Mesenchymal stem cell (in vitro differentiated cells and primary cell): ENCODE data around the gene ISG20L2.
"Not testable (repeated sequence)": the region's sequence is repeated elsewhere in the genome, so short reads cannot be mapped to it uniquely, and the experiment has no call there.

Experiments
- DNase-seq: peaks from one replicate; pipeline ENCODE4 v3.0.0-alpha.2; 2013
- H2AFZ ChIP-seq: one replicate; pipeline ENCODE4 v1.6.1; 2013; ENCODE audit warnings: low read depth, mild to moderate bottlenecking, control low read depth, inconsistent platforms, low read length, moderate library complexity
- H2AK5ac ChIP-seq: 2 replicates; pipeline ENCODE4 v1.6.1; 2013; ENCODE audit warnings: low read length, moderate library complexity, mild to moderate bottlenecking, inconsistent platforms; ENCODE audit not compliant: severe bottlenecking
- H2BK120ac ChIP-seq: one replicate; pipeline ENCODE4 v1.6.1; 2013; ENCODE audit warnings: low read depth, mild to moderate bottlenecking, inconsistent platforms, low read length, moderate library complexity
- H2BK12ac ChIP-seq, 2 experiments: one replicate each; pipeline ENCODE4 v1.6.1; 2013; ENCODE audit warnings: inconsistent platforms in 2 of 2, low read length in 2 of 2, mild to moderate bottlenecking in 2 of 2, moderate library complexity in 2 of 2, control low read depth in 1 of 2
- H2BK15ac ChIP-seq: one replicate; pipeline ENCODE4 v1.6.1; 2013; ENCODE audit warnings: mild to moderate bottlenecking, low read depth, inconsistent platforms; ENCODE audit not compliant: poor library complexity, severe bottlenecking
- H2BK5ac ChIP-seq: 2 replicates; pipeline ENCODE4 v1.6.1; 2013; ENCODE audit warnings: low read depth, mild to moderate bottlenecking, low read length, control low read depth, inconsistent platforms; ENCODE audit not compliant: poor library complexity, severe bottlenecking
- H3K14ac ChIP-seq, 2 experiments: one replicate each; pipeline ENCODE4 v1.6.1; 2013; ENCODE audit warnings: inconsistent platforms in 2 of 2, low read length in 2 of 2, control low read depth in 1 of 2, mild to moderate bottlenecking in 1 of 2, moderate library complexity in 1 of 2
- H3K18ac ChIP-seq, 2 experiments: one replicate each; pipeline ENCODE4 v1.6.1; 2013; ENCODE audit warnings: inconsistent platforms in 2 of 2, low read length in 2 of 2, control low read depth in 1 of 2, low read depth in 1 of 2, mild to moderate bottlenecking in 1 of 2
- H3K23ac ChIP-seq, 2 experiments: one replicate each; pipeline ENCODE4 v1.6.1; 2013; ENCODE audit warnings: inconsistent platforms in 2 of 2, low read length in 2 of 2, mild to moderate bottlenecking in 2 of 2, moderate library complexity in 2 of 2, control low read depth in 1 of 2
- H3K27ac ChIP-seq: 2 replicates; pipeline ENCODE4 v1.5.1; 2013; ENCODE audit warnings: mild to moderate bottlenecking, moderate library complexity, low read length, control low read depth, inconsistent platforms; ENCODE audit not compliant: poor library complexity, severe bottlenecking
- H3K27me3 ChIP-seq, 2 experiments: 2 replicates each; pipeline versions ENCODE4 v1.6.1 to v1.7.0; 2013; ENCODE audit warnings: low read length in 2 of 2, mild to moderate bottlenecking in 2 of 2, moderate library complexity in 2 of 2, control low read depth in 1 of 2, inconsistent platforms in 1 of 2; ENCODE audit not compliant: control insufficient read depth in 1 of 2, insufficient read depth in 1 of 2
- H3K36me3 ChIP-seq, 2 experiments: 2 replicates each; pipeline versions ENCODE4 v1.6.1 to v1.7.0; 2013; ENCODE audit warnings: low read length in 2 of 2, control low read depth in 1 of 2, inconsistent platforms in 1 of 2, low read depth in 1 of 2, mild to moderate bottlenecking in 1 of 2; ENCODE audit not compliant: insufficient read depth in 2 of 2, control insufficient read depth in 1 of 2
- H3K4ac ChIP-seq, 2 experiments: one replicate each; pipeline ENCODE4 v1.6.1; 2013; ENCODE audit warnings: inconsistent platforms in 2 of 2, low read length in 2 of 2, mild to moderate bottlenecking in 2 of 2, moderate library complexity in 2 of 2, control low read depth in 1 of 2, low read depth in 1 of 2
- H3K4me1 ChIP-seq: 2 replicates; pipeline ENCODE4 v1.6.1; 2013; ENCODE audit warnings: low read depth, low read length, control low read depth; ENCODE audit not compliant: control insufficient read depth, insufficient read depth
- H3K4me2 ChIP-seq: 2 replicates; pipeline ENCODE4 v1.6.1; 2013; ENCODE audit warnings: low read length, mild to moderate bottlenecking, inconsistent platforms; ENCODE audit not compliant: poor library complexity, severe bottlenecking
- H3K4me3 ChIP-seq, 2 experiments: 2 replicates each; pipeline versions ENCODE4 v1.5.1 to v1.7.0; 2013; ENCODE audit warnings: low read length in 2 of 2, mild to moderate bottlenecking in 2 of 2, control low read depth in 1 of 2, low read depth in 1 of 2; ENCODE audit not compliant: insufficient read depth in 1 of 2
- H3K79me1 ChIP-seq: replicated peaks from 2 replicates; pipeline ENCODE4 v1.6.1; 2013; ENCODE audit warnings: mild to moderate bottlenecking, control low read depth, low read length, inconsistent platforms; ENCODE audit not compliant: poor library complexity, severe bottlenecking
- H3K9ac ChIP-seq: 2 replicates; pipeline ENCODE4 v1.7.0; 2013; ENCODE audit warnings: mild to moderate bottlenecking, low read length, moderate library complexity
- H3K9me3 ChIP-seq: 2 replicates; pipeline ENCODE4 v1.7.0; 2013; ENCODE audit warnings: mild to moderate bottlenecking, low read length; ENCODE audit not compliant: control insufficient read depth
- H4K8ac ChIP-seq: one replicate; pipeline ENCODE4 v1.6.1; 2013; ENCODE audit warnings: inconsistent platforms, mild to moderate bottlenecking, low read length, moderate library complexity
- H4K91ac ChIP-seq: one replicate; pipeline ENCODE4 v1.6.1; 2013; ENCODE audit warnings: mild to moderate bottlenecking, low read length, inconsistent platforms
- WGBS: methylation state at CpG from one replicate; pipeline ENCODE4 v1.1.7; 2013; ENCODE audit warnings: mixed read lengths; 5-methylcytosine and 5-hydroxymethylcytosine counted together

The ISG20L2 gene

DNA sequence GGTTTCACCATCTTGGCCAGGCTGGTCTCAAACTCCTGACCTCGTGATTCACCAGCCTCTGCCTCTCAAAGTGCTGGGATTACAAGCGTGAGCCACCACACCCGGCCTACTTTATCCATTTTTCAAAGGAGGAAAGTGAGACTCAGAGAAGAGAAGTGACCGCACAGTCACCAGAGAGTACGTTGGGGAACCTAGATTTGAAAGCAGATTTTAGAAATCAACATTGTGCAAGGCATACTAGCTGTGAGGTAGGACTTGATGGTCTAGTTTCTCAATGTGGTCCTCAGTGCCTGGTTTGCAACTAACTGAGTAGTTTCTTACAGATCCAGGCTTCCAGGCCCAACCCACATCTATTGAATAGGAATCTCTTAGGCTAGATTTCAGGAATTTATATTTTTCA, 37.1 kb upstream of the ISG20L2 start:
- no peak overlapping the region for H4K91ac ChIP-seq
- peaks cover 7% of the 10 kb centered on the region for H3K4me1 ChIP-seq
- H3K18ac ChIP-seq, result no peak overlapping the region
- H3K23ac ChIP-seq, result no peak overlapping the region
- H3K36me3 ChIP-seq, result peaks cover 3 to 9% of the 10 kb centered on the region in 2 experiments
- H3K9ac ChIP-seq, result peak overlapping the region; percentile 97
- H2AK5ac ChIP-seq, result no peak overlapping the region
- DNase-seq, result no peak
- no peak overlapping the region for H3K4ac ChIP-seq
- no peak overlapping the region for H2BK5ac ChIP-seq
- H3K27ac ChIP-seq, result no peak overlapping the region
- H3K4me2 ChIP-seq, result no peak overlapping the region
- H3K9me3 ChIP-seq, result no peaks in the 10 kb centered on the region
- H2BK15ac ChIP-seq, result no peak overlapping the region
- WGBS, result 98% methylated on average over 5 of the region's 5 CpGs
- H2BK12ac ChIP-seq, result no peak overlapping the region
- peak overlapping the region in 1 of 2 experiments; percentile 91 for H3K4me3 ChIP-seq
- H2AFZ ChIP-seq, result no peak overlapping the region
- no peak overlapping the region for H3K14ac ChIP-seq
- H2BK120ac ChIP-seq, result no peak overlapping the region
- peaks cover 4% of the 10 kb centered on the region for H3K79me1 ChIP-seq
- H4K8ac ChIP-seq, result peak overlapping the region; percentile 17
- no peaks in the 10 kb centered on the region for H3K27me3 ChIP-seq

GRCh38 chr1:156765136-156765535, 36.6 kb upstream of the ISG20L2 start:
- not testable (repeated sequence) for H3K4me3 ChIP-seq, H4K8ac ChIP-seq, H3K4me1 ChIP-seq, H2BK15ac ChIP-seq, H2BK12ac ChIP-seq, H3K9ac ChIP-seq, H3K4me2 ChIP-seq, H3K79me1 ChIP-seq, H3K9me3 ChIP-seq, H4K91ac ChIP-seq, H3K14ac ChIP-seq, H3K23ac ChIP-seq, H3K18ac ChIP-seq, H2AK5ac ChIP-seq, H3K36me3 ChIP-seq, H2BK5ac ChIP-seq, H2BK120ac ChIP-seq, H3K27me3 ChIP-seq, H3K27ac ChIP-seq, H3K4ac ChIP-seq, H2AFZ ChIP-seq, DNase-seq
- WGBS, result 97% methylated on average over 14 of the region's 15 CpGs

DNA sequence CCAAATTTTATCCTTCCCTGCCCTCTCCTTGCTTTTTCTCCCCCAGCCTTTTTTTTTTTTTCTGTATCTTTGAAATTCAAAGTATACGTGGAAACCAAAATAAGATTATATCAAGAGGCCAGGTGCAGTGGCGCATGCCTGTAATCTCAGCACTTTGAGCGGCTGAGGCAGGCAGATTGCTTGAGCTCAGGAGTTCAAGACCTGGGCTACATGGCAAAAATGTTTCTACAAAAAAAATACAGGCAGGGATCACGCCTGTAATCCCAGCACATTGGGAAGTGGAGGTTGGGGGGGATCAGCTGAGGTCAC, 32.2 kb upstream of the ISG20L2 start:
- Histone ChIP-seq H2BK120ac (no peak overlapping the region), H3K79me1 (peaks cover 4% of the 10 kb centered on the region), H2BK15ac (no peak overlapping the region), H2AK5ac (no peak overlapping the region), H4K91ac (no peak overlapping the region), H3K4me1 (peaks cover 3% of the 10 kb centered on the region), H3K18ac (no peak overlapping the region), H3K14ac (no peak overlapping the region), H3K9me3 (no peaks in the 10 kb centered on the region), H3K4me3 (no peak overlapping the region), H3K23ac (no peak overlapping the region), H3K4ac (no peak overlapping the region), H4K8ac (no peak overlapping the region), H2AFZ (no peak overlapping the region), H2BK12ac (no peak overlapping the region), H3K27ac (no peak overlapping the region), H3K4me2 (no peak overlapping the region), H3K36me3 (no peaks in the 10 kb centered on the region), H2BK5ac (no peak overlapping the region), H3K9ac (no peak overlapping the region), H3K27me3 (no peaks in the 10 kb centered on the region)
- WGBS, result 94% methylated on average over 4 of the region's 4 CpGs
- DNase-seq, result no peak

- H3K9me3 ChIP-seq, result no peaks in the 10 kb centered on the region
- H2BK5ac ChIP-seq, result no peak overlapping the region
- no peaks in the 10 kb centered on the region for H3K27me3 ChIP-seq
- no peak for DNase-seq
- 82% methylated on average over 5 of the region's 6 CpGs for WGBS
- no peak overlapping the region for H2BK12ac ChIP-seq
- no peak overlapping the region for H4K91ac ChIP-seq
- no peak overlapping the region for H4K8ac ChIP-seq
- H2BK120ac ChIP-seq, result no peak overlapping the region
- no peak overlapping the region for H2AK5ac ChIP-seq
- no peak overlapping the region for H3K9ac ChIP-seq
- H2AFZ ChIP-seq, result no peak overlapping the region
- H3K4me2 ChIP-seq, result no peak overlapping the region
- no peak overlapping the region for H3K23ac ChIP-seq
- no peak overlapping the region for H3K18ac ChIP-seq
- peaks cover 3% of the 10 kb centered on the region for H3K4me1 ChIP-seq
- no peak overlapping the region for H3K14ac ChIP-seq
- no peak overlapping the region for H3K4me3 ChIP-seq
- no peak overlapping the region for H3K27ac ChIP-seq
- H3K36me3 ChIP-seq, result no peaks in the 10 kb centered on the region
- no peak overlapping the region for H3K4ac ChIP-seq
- H3K79me1 ChIP-seq, result peaks cover 6% of the 10 kb centered on the region
- no peak overlapping the region for H2BK15ac ChIP-seq
These were observed 31.7 kb upstream of the ISG20L2 start for GRCh38 chr1:156760092-156760795.
